Measurements from ENCODE around the gene MAD1L1. TPM values are rescaled to one million over a fixed set of nuclear protein-coding genes. Genes with fewer than 3 reads are reported as not detected.
A peak's percentile ranks its signal among the peaks of the same experiment; 100 is the strongest.

MAD1L1 gene
- total RNA-seq, 1 donor from 2014 or later, result 48.4 TPM

DNA sequence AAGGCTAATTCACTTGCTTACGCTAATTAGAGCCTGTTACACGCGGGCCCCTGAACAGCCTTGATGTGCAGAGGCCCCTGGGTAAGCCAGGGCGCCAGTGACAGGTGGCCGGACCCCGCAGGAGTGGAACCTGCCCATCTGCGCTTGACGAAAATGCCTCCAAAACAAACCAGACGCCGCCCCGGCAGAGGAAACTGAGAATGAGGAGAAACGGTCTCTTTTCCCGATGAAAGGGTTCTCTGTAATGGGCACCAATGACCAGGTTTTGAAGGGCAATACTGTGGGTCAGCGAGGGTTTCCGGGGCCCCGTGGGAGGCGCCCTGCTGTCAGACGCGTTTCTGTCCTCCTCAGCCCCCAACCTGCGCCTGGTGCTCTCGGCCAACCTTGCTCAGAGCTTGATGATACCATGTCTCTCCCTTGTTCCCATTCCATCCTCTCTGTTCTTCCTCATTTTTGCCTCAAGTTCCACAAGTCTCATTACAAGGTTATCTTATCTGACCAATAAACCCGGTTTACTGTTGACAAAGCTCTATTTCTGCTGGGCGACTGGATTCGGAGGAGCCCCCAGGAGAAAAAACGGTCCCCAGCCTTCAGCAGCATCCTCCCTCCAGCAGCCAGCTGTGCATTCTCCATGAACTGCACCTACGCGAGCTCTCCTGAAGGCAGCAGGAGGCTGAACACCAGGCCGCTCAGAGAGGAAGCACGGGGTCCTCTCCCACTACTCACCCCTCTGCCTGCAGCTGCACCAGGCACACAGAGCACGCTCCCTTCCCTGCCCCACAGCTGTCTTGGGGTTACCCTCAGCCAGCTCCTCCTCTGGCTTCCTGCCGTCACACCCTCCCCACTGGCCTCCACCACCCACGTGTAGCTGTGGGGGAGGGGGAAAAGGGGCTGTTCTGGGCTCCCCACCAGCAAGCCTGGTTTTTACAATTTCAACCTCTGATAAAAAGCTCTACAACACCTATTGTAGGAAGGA lies 202.0 kb downstream of the MAD1L1 start:
- DNase-seq, result peak; percentile 46
- H3K27ac ChIP-seq, result no peak overlapping the region
- TF ChIP-seq, protein P1, sequence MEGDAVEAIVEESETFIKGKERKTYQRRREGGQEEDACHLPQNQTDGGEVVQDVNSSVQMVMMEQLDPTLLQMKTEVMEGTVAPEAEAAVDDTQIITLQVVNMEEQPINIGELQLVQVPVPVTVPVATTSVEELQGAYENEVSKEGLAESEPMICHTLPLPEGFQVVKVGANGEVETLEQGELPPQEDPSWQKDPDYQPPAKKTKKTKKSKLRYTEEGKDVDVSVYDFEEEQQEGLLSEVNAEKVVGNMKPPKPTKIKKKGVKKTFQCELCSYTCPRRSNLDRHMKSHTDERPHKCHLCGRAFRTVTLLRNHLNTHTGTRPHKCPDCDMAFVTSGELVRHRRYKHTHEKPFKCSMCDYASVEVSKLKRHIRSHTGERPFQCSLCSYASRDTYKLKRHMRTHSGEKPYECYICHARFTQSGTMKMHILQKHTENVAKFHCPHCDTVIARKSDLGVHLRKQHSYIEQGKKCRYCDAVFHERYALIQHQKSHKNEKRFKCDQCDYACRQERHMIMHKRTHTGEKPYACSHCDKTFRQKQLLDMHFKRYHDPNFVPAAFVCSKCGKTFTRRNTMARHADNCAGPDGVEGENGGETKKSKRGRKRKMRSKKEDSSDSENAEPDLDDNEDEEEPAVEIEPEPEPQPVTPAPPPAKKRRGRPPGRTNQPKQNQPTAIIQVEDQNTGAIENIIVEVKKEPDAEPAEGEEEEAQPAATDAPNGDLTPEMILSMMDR (IDR thresholded peaks at IDR 0.05), result no peak
- H3K4me1 ChIP-seq, result no peaks in the 10 kb centered on the region
- H3K27me3 ChIP-seq, result no peaks in the 10 kb centered on the region
- no peak overlapping the region for H3K4me3 ChIP-seq
- no peaks in the 10 kb centered on the region for H3K36me3 ChIP-seq
- peak; percentile 46 for ATAC-seq
- H3K9me3 ChIP-seq, result peaks cover 9% of the 10 kb centered on the region
- intact Hi-C loops (cut with DNase I), result no loop called here

DNA sequence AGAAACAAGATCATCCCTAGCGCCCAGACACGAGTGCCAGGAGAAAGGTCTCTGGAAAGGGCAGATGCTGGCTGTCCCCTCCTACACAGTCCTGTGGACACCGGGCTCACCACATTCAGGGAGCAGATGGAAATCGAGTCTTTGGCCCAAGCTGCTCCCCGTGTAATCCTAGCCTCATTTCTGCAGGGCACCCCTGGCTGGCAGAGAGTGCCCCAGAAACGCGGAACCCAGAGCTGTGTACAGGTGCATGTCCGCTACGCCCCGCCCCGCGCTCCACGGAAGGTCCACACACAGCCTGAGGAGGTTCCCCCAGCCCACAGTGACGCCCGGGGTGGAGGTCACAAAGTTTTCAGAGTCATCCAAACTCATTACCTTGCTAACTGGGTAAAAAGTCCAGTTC lies 202.8 kb downstream of the MAD1L1 start:
- ATAC-seq, result no peak

DNA sequence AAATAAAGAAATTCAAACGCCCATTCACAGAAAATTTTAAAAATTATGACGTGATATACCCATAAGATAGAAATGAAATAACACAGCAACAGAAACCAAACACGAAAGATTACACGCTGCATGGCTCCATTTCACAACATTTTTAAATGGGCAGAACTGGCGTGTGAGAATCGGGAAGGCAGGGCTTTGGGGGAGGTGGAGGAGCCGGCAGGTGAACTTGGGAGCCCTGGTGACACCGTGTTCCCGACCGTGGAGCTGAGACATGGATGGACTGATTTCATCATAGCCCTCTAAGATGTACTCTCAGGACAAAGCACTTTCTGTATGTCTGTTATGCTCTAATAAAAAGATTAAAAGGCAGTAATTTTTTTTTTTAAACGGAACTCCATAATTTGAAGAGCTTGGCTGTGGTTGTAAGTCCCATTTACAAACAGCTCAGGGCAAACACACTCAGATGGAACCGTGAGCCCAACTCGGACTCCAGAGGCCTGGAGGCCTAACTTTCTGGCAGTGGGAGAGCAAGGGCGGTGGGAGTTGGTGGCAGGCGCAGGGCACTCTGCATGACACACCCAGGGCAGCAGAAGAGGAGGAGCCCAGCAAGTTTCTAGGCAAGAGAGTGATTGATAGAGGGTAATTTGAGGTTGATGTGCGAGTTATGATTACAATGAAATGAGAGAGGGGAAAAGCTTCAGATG lies 203.4 kb downstream of the MAD1L1 start:
- Histone ChIP-seq H3K9me3 (peaks cover 20% of the 10 kb centered on the region), H3K27ac (no peak overlapping the region), H3K36me3 (no peaks in the 10 kb centered on the region), H3K27me3 (no peaks in the 10 kb centered on the region), H3K4me1 (no peaks in the 10 kb centered on the region), H3K4me3 (no peak overlapping the region)
- intact Hi-C loops (cut with DNase I), result no loop called here
- peak; percentile 35 for DNase-seq
- ATAC-seq, result no peak
- TF ChIP-seq, protein P1 (IDR thresholded peaks at IDR 0.05), result no peak

More for the DNA sequence above, 202.8 kb downstream of the MAD1L1 start:
- H3K9me3 ChIP-seq, result peaks cover 16% of the 10 kb centered on the region
- H3K27ac ChIP-seq, result no peak overlapping the region
- TF ChIP-seq, protein P1 (IDR thresholded peaks at IDR 0.05), result no peak
- no peaks in the 10 kb centered on the region for H3K27me3 ChIP-seq
- no peak overlapping the region for H3K4me3 ChIP-seq
- no peaks in the 10 kb centered on the region for H3K36me3 ChIP-seq
- DNase-seq, result peak; percentile 46
- H3K4me1 ChIP-seq, result no peaks in the 10 kb centered on the region
- intact Hi-C loops (cut with DNase I), result no loop called here

DNA sequence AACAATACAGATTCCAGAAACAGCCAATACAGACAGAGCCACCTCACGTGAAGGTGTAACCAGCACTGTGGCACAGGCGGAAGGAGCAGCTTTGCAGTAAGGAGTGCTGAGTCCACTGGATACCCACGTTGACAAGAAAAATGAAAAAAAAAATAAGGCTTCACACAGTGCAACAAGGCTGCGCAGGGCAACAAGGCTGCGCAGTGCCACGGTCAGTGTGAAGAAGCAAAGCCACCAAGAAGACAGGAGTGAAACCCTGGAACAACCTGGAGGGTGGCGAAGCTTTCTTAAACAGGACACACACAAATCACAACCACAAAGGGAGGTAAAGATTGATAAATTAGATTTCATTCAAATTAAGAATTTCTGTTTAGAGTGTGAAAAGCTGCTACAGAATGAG lies 204.0 kb downstream of the MAD1L1 start:
- H3K36me3 ChIP-seq, result no peaks in the 10 kb centered on the region
- no peak overlapping the region for H3K27ac ChIP-seq
- ATAC-seq (no peak), DNase-seq (peak; percentile 16)
- TF ChIP-seq, protein P1 (IDR thresholded peaks at IDR 0.05), result no peak
- intact Hi-C loops (cut with DNase I), result no loop called here
- no peaks in the 10 kb centered on the region for H3K4me1 ChIP-seq
- H3K9me3 ChIP-seq, result peaks cover 20% of the 10 kb centered on the region
- H3K4me3 ChIP-seq, result no peak overlapping the region
- H3K27me3 ChIP-seq, result no peaks in the 10 kb centered on the region

DNA sequence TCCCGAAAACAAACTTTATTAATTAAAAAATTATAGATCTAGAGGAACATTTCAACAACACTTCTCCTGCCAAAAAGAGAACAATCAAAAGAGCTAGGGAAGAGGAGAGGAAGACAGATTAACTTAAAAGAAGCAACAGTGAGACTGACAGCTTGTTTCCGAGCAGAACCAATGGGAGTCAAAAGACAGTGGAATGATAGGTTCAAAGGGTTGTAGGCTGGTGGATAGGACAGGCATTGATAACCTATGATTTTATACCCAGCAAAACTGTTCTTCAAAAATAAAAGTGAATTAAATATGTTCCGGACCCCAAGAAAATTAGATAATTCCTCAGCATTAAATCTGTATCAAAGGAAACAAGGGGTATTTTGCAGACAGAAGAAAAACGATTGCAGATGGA lies 207.6 kb downstream of the MAD1L1 start:
- TF ChIP-seq, protein P1 (IDR thresholded peaks at IDR 0.05), result no peak
- Histone ChIP-seq H3K9me3 (peaks cover 20% of the 10 kb centered on the region), H3K4me1 (peaks cover 4% of the 10 kb centered on the region), H3K4me3 (no peak overlapping the region), H3K36me3 (no peaks in the 10 kb centered on the region), H3K27ac (no peak overlapping the region), H3K27me3 (no peaks in the 10 kb centered on the region)
- DNase-seq (no peak), ATAC-seq (no peak)
- intact Hi-C loops (cut with DNase I), result no loop called here

Measured in upper lobe of right lung (tissue), 1 donor.